GM21529 (cell line): ENCODE measurements around the gene PRKG1.
A peak's percentile ranks its signal among the peaks of the same experiment; 100 is the strongest.

Experiments
- ATAC-seq: cut with Tn5 transposase; IDR thresholded peaks from one replicate; pipeline ENCODE4 v1.9.1; 2021; ENCODE audit not compliant: unreplicated experiment

The PRKG1 gene

DNA sequence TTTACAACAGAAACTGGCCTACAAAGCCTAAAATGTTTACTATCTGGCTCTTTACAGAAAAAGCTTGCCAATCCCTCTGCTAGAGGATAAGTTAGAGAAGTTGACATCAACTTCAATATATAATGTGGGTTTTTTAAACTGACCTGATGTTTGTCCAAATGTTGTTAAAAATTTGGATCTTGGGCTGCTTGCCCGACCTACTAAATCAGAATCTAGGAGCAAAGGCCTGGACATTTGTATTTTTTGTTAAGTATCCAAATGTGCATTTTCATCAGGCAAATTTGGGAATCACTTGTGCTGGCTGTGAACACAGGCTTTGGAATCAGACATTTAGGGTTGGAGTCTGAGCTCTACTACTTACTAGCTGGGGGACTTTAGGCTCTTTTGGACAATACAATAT, 877.8 kb downstream of the PRKG1 start:
- ATAC-seq: no peak

DNA sequence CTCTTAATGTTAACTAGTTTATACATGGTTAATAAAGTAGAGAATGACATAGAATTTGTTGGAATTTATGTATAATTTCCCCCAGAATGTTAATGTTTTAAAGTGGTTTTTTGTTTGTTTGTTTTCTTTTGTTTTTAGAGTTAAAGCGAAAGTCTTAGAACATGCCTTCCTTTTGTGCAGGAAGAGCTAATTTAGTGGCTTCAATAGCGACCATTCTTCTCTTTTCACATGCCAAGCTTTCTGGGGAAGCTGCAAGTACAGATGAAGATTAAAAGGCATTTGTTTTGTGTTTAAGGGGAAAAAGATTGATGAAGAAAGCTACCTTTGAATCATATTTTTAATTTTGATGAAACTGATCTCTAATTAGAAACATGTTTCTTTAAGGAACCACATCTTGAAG, 881.4 kb downstream of the PRKG1 start:
- ATAC-seq: no peak

DNA sequence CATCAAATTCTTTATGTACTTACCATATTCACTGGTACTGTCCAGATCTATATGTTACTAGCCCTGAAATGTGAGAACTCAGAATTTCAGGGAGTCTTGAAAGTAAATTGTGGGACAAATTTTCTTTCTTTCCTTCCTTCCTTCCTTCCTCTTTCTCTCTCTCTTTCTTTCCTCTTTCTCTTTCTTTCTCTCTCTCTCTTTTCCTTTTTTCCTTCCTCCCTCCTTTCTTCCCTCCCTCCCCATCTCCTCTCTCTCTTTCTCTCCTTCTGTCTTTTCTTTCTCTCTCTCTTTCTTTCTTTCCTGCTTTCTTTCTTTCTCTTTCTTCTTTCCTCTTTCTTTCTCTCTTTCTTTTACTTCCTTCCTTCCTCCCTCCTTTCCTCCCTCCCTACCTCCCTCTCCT, 882.5 kb downstream of the PRKG1 start:
- ATAC-seq: no peak

DNA sequence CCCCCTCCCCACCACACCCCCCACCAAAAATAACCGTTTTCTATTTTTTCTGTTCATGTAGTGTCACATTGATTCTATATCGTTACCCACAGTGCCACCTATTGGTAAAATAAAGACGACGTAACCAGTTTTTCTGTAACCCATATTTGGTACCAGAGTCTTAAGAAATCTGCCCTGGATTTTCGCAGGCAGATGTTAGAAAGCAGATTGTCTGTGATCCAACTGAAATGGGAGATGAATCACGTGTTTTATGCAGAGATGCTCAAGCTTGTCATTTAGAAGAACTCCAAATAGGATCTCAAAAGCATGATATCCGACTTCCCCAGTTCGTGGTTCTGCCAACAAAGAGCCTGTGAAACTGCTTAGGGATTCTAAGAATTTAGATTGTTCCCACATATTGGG, 886.2 kb downstream of the PRKG1 start:
- peak; percentile 64 for ATAC-seq

DNA sequence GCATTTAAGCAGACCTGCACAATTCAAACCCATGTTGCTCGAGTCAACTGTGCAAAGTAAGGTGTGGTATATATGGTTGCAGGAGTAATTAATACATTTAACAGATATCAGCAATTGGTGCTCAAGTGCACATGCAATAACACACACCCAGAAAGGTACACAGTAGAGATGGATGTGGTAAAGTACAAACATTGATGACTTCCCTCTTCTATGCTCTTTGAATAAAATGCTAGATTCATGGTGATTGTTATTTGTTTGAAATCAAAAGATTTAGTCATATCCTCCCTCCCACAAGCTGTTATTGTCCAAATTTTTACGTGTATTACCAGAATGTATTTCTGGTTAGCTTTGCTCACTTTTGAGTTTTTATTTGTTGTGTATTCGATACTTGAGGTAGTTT, 887.1 kb downstream of the PRKG1 start:
- ATAC-seq: no peak

DNA sequence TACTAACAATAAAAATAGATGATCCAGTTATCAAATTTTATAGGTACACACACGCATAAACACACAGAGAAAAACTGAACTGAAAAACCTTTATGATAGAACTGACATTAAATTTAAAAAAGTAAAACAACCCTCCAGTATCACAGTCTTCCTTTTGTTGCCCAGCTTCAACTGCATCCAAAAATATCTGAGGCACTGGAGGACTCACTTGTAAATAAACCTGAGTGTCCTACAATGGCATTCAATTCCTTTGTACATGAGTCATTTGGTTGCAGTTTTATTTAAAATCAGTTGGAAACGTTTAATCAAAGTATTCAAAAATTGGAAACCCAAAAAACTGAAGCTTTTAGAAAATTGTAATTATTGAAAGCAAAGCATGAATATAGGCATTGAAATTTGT, 890.3 kb downstream of the PRKG1 start:
- no peak for ATAC-seq

DNA sequence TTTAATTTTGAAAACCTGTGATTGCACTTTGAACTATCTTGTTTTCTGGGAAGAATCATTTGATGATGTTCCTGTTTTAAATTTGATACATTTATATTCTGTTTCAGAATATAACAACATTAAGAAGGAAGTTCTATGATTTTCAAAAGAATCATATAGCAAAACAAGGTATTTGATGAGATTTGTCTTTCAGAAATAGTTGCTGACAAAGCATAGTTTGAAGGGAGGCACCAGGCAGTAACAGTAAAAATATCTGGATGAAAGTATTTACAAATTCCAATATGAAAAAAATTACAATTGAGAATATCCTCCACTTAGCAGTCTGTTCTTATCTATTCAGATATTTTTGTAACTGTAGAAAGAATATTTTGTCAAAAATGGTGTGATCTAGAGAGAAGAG, 891.2 kb downstream of the PRKG1 start:
- ATAC-seq: no peak

DNA sequence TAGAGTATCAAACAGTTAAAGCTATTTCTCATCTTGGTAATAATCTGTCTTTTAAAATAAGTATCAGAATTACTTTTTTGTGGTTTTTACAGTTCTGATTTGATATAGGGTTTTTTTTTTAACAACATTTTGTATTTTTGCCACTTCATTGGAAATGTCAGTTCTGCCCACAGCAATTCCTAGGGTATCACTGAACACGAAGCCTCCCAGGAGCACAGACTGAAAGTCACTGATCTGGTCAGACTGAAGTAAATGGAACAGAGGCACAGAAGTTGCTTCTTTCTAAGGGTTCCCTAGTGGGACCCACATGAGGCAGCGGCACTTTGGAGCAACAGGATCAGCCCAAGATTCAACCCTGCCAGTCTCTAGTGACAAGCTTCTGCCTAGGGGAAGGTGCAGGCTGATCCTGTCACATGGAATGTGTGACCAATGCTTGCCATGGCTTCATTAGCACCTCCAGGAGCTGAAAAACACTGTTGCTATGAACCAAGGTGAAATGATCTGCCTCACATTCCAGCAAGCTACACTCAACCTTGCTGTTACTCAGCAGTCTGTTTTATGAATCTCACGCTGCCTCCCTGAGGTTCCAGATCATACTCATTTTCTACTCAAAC, 898.6 kb downstream of the PRKG1 start:
- ATAC-seq: no peak

DNA sequence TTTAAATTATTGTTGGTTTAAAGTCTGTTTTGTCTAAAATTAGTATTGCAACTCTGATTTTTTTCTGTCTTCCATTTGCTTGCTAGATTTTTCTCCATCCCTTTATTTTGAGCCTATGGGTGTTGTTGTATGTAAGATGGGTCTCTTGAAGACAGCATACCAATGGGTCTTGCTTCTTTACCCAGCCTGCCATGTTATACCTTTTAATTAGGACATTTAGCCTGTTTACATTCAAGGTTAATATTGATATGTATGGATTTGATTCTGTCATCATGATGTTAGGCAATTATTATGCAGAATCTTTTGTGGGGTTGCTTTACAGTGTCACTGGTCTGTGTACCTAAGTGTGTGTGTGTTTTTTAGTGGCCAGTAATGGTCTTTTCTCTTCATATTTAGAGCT, 906.5 kb downstream of the PRKG1 start:
- no peak for ATAC-seq

DNA sequence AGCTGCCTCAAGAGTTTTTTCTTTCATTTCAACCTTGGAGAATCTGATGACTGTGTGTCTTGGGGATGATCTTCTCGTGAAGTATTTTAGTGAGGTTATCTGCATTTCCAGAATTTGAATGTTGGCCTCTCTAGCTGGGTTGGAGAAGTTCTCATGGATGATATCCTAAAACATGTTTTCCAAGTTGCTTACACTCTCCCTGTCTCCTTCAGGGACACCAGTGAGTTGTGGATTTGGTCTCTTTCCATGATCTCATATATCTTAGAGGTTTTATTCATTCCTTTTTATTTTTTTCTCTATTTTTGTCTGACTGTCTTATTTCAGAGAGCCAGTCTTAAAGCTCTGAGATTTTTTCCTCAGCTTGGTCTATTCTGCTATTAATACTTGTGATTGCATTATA, 907.4 kb downstream of the PRKG1 start:
- no peak for ATAC-seq

DNA sequence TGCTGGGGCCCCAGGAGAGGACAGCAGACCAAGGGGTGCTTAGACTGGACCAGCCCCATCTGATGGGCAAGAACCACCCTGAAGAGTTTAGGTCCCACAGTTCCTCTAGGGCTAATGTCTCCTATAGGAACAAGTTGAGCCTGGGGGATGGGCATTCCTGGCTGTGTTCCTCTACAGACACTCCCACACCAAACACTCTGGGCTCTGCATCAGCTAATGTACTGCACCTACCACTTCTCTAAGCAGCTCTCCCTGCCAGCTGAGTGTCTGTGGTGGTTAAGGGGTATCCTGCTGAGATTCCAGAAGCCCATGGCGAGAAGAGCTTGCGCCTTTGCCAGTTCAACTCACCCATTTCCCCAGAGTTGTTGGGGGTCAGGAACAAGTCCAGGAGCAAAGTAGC, 909.2 kb downstream of the PRKG1 start:
- no peak for ATAC-seq

DNA sequence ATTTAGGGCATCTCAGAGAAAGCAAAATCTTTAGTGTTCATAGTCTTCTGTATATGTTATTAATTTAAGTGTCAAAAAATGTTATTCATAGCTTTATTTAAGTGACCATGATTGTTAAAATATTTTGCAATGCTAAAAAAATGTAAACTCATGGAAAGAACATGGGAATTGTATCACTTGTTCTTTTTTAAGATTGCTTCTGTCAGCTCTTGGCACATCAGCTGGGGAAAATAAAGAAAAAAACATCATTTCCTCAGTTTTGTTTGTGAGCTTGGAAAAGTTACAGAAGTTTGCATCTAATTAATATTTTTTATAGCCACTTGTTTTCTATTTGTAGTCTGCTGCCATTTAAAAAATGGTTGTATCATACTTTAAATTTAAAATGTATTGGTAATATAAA, 911.0 kb downstream of the PRKG1 start:
- no peak for ATAC-seq

DNA sequence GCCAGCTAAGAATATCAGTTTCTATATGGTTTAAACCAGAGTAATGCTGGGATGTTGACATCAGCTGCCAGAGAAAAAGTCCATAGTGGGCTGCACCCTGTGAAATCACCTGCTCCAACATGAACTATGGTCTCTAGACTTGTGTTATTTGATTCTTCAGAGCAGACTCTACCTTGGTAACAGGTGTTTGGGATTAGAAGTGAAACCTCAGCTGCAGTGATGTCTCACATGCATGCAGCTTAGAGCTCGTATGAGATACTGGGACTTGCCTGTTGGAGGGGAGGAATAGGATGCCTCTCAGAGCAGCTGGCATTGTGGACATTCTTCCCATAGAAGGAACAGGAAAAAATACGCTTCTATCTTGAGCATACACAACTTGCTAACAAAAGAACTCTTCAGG, 912.2 kb downstream of the PRKG1 start:
- no peak for ATAC-seq

DNA sequence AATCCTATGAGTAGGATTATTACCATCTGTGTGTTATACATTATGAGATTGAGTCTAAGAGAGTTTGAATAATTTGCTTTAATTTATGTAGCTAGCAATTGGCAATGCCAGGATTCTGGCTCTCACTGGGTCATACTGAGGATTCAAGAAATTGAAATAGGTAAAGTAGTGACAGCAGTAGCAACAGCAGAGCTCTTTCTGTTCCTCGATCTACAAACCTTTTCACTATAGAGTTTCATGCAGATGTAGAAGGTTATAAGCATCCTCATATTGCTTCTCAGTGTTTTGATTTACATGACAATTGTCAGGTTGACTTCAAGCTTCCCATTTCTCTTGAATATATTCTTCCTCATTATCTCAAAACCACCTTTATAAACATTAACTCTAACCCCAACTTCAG, 919.2 kb downstream of the PRKG1 start:
- ATAC-seq: no peak

DNA sequence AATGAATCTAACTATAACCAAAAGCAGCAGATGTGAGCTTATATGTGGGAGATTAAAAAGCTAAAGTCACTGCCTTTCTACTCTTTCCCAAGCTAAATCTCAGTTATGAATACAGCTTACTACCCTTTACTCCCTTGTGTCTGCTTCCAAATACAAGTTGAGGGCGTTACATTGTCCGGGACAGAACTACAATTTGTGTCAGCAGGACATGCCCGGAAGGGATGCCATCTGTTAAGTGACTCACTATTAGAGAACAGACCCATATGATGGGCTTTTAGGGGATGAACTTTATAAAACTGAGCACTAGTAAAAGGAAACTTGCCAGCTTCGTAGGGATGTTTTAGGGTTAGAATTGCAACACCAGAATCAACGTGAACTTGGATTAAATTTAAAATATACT, 924.8 kb downstream of the PRKG1 start:
- ATAC-seq: no peak

DNA sequence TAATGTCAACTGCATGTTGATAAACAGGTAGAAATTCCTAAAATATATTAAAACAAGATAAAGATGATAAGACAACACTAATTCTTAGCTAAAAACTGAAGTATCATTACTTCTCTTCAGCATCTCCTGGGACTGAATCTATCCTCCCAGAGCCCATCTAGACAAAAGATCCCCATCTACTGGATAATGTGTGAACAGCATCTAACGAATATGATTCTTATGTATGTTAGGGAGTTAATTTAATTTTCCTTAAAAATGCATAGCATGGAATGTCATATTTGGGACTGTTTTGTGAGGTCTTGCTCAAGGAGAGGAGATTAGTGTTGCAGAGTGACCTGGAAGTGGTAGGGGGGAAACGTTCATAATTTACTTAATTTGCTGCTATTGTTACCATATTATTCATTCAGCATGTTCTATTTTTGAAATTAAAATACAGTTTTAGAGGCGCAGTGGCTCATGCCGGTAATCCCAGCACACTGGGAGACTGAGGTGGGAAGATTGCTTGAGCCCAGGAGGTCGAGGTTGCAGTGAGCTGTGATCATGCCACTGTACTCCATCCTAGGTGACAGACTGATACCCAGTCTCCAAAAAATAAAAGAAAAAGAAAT, 930.2 kb downstream of the PRKG1 start:
- ATAC-seq: peak; percentile 76

DNA sequence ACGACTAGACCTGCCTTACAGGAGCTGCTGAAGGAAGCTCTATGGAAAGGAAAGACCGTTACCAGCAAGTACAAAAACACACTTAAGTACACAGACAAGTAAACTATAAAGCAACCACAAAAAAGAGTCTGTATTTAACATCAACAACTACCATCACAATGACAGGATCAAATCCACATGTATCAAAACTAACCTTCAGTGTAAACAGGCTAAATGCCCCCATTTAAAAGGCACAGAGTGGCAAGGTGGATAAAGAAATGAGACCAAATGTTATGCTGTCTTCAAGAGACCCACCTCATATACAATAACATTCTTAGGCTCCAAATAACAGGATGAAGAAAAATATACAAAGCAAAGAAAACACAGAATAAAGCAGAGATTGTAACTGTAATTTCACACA, 932.8 kb downstream of the PRKG1 start:
- no peak for ATAC-seq

DNA sequence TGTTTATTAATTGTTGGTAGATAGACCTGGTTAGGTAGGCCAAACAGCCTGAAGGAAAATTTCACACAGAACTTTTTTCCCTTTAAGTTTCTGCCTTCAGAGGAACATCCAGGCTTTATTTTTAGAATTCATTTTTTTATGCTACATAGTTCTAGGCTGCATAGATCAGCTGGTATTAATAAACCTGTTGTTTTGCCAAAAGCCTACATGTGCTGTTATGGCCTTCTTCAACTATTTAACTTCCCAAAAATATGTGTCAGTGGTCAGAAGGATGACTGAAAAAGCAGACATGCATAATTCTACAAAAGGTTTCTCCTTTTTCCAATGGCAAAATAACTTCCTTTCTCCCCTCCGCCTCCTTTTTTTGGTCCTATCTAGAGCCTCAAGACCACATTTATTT, 936.8 kb downstream of the PRKG1 start:
- ATAC-seq: no peak

DNA sequence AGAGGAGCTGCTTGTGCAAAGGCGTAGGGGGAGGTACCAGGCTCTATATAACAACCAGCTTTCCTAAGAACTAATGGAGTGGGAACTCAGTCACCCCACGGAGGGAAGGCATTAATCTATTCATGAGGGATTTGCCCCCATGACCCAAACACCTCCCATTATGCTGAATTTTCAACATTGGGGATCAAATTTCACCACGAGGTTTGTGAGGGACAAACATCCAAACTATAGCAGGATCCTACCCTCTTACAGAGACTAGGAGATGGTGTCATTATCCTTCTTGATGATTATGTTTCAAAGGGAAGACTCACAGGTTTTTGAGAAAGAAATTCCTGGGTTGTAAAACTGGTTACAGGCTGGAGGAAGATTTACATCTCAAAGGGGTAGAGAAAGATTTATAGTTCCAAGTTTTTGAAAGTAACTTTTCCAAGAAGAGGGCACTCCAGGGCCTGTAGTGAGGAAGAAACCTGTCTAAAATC, 944.8 kb downstream of the PRKG1 start:
- no peak for ATAC-seq

DNA sequence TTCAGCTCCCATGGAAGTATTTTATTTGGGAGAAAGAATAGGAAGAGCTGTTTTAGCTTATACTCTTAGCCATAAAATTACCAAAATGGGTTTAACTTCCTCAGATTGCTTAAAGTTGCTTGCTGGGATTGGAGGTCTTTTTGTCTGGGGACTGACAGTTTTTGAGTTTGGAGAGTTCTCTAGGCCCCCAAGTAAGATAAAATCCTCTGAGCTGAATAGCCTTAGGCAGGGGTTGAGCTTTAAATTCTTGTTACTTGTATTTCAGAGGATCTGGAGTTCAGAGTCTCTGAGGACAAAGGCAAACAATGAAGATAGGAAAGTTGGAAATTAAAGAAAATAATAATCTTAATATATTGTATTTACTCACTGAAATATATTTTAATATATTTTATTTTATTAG, 945.4 kb downstream of the PRKG1 start:
- ATAC-seq: no peak

DNA sequence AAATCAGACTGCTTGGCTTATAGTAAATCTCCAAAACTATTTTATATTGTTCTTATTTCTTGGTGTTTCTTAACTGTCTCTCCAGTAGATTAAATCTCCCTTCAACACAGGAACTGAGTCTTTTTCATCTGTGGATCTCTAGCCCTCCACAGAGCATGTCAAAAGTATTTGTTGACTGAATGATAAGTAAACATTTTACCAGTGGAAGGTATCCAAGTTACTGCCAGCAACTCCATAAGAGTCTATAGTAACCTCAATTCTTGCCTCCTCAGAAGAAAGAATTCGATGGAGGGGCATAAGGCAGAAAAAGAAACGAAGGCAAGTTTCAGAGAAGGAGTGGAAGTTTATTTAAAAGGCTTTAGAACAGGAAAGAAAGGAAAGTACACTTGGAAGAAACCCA, 945.9 kb downstream of the PRKG1 start:
- no peak for ATAC-seq

DNA sequence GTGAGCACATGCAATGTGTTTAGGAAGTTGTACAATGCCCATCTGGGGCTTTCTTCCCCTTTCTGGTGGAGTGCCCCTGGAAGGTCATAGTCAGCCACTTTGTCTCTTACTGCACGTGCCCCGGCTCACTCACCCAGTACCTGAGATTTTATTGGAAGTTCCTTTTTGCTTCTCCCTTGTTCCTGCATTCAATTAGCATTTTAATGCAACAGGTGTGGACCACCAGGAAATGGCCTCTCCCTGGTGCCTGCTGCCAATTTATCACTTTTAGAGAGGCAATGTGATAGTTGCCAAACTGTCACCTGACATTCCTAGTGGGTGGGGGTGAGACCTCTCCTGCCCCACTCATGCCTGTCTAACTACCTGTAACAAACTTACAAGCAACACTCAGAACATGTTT, 946.4 kb downstream of the PRKG1 start:
- ATAC-seq: no peak

DNA sequence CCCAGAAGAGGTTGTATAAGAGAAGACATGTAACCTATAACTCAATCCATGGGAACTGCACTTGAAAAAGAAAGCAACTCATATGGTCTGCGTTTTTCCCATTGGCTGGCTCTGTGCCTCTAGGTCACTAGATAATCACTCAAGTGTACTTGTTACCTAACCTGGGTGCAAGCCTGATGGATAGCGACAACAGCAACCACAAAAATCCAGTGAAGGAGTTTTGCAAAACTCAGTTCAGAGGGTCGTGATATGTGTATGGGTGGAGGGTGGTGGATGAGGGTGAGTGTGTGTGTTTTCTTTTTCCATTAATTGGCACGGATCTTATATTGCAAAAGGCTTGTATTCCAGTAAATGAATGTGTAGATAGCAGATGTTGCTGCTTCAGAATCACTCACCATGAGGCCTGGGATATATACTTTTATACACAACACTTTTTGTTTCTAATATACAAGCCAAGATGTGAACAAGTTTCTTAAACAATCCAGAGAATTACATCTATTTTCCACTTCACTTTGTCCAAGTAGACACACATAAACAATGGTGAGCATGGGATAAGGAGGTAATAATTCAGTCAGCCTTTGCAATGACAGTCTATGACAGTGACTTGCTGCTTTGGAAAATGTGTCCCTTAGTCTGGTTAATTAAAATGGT, 952.9 kb downstream of the PRKG1 start:
- ATAC-seq: no peak
